ENCODE measurements around the gene RANBP9.

RANBP9 gene

DNA sequence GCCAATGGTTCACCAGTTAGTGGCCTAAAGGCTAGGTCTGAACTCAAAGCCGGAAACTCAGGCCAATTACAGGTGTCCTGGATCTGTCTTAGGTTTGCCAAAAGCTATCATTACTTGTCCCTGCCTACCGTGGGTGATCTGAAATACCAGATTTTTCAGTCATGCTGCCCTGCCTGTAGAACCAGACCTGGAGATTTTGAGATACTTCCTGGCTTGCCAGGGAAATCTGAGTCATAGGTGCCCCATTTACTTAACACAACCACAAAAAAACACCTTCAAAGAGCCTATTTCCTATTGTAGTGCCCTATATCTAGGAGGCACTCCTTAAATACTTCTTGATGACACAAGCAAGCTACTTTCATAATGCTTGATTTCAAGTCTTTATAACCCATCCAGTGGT is 13.9 kb upstream of the RANBP9 start:
- H3K4me1 ChIP-seq (ENCODE audit: control insufficient read depth, insufficient read depth, low read length): no peaks in the 10 kb centered on the region
- ChIA-PET POLR2A (no interaction called here), CTCF (interaction anchor here (0.6 kb wide), 2 partner anchors 51 to 67 kb away, joined by 3 to 5 read pairs; no protein-coding TSS in a partner anchor)
- H3K27ac ChIP-seq (ENCODE audit: extremely low read depth, low read depth, low read length): no peak overlapping the region
- H3K36me3 ChIP-seq (ENCODE audit: control insufficient read depth in 2 of 2, insufficient read depth in 1 of 2, low read length in 2 of 2): no peaks in the 10 kb centered on the region
- H3K4me3 ChIP-seq (ENCODE audit: low read depth, low read length): no peak overlapping the region
- H3K9me3 ChIP-seq (ENCODE audit: control insufficient read depth, insufficient read depth, low read depth, low read length): no peaks in the 10 kb centered on the region
- no peak for TF ChIP-seq BCL11A (tag by site-specific recombination; IDR thresholded peaks at IDR 0.05; ENCODE audit: low read depth)
- TF ChIP-seq MYNN (tag by site-specific recombination; IDR thresholded peaks at IDR 0.05; ENCODE audit: borderline replicate concordance): no peak
- no peak for TF ChIP-seq ZNF214 (tag by site-specific recombination; IDR thresholded peaks at IDR 0.05; ENCODE audit: borderline replicate concordance)
- TF ChIP-seq REPIN1 (tag by site-specific recombination; IDR thresholded peaks at IDR 0.05; ENCODE audit: low read depth): no peak
- TF ChIP-seq, protein P1, sequence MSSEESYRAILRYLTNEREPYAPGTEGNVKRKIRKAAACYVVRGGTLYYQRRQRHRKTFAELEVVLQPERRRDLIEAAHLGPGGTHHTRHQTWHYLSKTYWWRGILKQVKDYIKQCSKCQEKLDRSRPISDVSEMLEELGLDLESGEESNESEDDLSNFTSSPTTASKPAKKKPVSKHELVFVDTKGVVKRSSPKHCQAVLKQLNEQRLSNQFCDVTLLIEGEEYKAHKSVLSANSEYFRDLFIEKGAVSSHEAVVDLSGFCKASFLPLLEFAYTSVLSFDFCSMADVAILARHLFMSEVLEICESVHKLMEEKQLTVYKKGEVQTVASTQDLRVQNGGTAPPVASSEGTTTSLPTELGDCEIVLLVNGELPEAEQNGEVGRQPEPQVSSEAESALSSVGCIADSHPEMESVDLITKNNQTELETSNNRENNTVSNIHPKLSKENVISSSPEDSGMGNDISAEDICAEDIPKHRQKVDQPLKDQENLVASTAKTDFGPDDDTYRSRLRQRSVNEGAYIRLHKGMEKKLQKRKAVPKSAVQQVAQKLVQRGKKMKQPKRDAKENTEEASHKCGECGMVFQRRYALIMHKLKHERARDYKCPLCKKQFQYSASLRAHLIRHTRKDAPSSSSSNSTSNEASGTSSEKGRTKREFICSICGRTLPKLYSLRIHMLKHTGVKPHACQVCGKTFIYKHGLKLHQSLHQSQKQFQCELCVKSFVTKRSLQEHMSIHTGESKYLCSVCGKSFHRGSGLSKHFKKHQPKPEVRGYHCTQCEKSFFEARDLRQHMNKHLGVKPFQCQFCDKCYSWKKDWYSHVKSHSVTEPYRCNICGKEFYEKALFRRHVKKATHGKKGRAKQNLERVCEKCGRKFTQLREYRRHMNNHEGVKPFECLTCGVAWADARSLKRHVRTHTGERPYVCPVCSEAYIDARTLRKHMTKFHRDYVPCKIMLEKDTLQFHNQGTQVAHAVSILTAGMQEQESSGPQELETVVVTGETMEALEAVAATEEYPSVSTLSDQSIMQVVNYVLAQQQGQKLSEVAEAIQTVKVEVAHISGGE (tag by site-specific recombination; conservative IDR thresholded peaks at IDR 0.05; ENCODE audit: low read depth): no peak
- TF ChIP-seq, protein P2, sequence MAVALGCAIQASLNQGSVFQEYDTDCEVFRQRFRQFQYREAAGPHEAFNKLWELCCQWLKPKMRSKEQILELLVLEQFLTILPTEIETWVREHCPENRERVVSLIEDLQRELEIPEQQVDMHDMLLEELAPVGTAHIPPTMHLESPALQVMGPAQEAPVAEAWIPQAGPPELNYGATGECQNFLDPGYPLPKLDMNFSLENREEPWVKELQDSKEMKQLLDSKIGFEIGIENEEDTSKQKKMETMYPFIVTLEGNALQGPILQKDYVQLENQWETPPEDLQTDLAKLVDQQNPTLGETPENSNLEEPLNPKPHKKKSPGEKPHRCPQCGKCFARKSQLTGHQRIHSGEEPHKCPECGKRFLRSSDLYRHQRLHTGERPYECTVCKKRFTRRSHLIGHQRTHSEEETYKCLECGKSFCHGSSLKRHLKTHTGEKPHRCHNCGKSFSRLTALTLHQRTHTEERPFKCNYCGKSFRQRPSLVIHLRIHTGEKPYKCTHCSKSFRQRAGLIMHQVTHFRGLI (tag by site-specific recombination; IDR thresholded peaks at IDR 0.05): no peak
- TF ChIP-seq ZNF629 (tag by site-specific recombination; IDR thresholded peaks at IDR 0.05): no peak

DNA sequence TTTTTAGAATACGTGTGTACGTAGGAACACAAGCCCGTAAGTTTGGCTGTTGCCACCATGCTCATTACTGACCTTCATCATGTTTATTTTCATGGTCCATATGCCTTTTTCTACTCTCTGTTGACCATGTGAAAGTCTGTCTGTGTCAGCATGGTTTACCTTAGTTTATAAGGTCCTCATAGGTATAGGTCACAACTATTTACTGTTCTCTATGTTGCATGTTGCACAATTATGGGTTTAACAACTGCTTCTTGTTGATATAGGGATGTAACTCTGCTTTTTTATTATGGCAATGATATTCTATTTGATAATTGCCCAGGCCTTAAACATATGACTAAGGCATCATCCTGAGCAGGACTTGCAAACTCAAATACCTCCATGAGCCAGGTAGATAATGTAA is 13.4 kb upstream of the RANBP9 start:
- H3K36me3 ChIP-seq (ENCODE audit: control insufficient read depth in 2 of 2, insufficient read depth in 1 of 2, low read length in 2 of 2): no peaks in the 10 kb centered on the region
- TF ChIP-seq, protein P3, sequence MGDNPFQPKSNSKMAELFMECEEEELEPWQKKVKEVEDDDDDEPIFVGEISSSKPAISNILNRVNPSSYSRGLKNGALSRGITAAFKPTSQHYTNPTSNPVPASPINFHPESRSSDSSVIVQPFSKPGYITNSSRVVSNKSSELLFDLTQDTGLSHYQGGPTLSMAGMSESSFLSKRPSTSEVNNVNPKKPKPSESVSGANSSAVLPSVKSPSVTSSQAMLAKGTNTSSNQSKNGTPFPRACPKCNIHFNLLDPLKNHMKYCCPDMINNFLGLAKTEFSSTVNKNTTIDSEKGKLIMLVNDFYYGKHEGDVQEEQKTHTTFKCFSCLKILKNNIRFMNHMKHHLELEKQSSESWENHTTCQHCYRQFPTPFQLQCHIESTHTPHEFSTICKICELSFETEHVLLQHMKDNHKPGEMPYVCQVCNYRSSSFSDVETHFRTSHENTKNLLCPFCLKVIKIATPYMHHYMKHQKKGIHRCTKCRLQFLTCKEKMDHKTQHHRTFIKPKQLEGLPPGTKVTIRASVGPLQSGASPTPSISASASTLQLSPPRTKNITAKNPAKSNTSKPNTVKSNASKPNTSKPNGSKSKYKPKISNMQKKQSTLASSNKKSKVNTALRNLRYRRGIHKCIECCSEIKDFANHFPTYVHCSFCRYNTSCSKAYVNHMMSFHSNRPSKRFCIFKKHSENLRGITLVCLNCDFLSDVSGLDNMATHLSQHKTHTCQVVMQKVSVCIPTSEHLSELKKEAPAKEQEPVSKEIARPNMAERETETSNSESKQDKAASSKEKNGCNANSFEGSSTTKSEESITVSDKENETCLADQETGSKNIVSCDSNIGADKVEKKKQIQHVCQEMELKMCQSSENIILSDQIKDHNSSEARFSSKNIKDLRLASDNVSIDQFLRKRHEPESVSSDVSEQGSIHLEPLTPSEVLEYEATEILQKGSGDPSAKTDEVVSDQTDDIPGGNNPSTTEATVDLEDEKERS (tag by site-specific recombination; IDR thresholded peaks at IDR 0.05): no peak
- TF ChIP-seq, protein P4, sequence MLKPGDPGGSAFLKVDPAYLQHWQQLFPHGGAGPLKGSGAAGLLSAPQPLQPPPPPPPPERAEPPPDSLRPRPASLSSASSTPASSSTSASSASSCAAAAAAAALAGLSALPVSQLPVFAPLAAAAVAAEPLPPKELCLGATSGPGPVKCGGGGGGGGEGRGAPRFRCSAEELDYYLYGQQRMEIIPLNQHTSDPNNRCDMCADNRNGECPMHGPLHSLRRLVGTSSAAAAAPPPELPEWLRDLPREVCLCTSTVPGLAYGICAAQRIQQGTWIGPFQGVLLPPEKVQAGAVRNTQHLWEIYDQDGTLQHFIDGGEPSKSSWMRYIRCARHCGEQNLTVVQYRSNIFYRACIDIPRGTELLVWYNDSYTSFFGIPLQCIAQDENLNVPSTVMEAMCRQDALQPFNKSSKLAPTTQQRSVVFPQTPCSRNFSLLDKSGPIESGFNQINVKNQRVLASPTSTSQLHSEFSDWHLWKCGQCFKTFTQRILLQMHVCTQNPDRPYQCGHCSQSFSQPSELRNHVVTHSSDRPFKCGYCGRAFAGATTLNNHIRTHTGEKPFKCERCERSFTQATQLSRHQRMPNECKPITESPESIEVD (tag by site-specific recombination; IDR thresholded peaks at IDR 0.05): no peak
- no peak for TF ChIP-seq GLIS2 (tag by site-specific recombination; IDR thresholded peaks at IDR 0.05)
- no peak for TF ChIP-seq ZNF202 (tag by site-specific recombination; IDR thresholded peaks at IDR 0.05; ENCODE audit: borderline replicate concordance)
- no peak for TF ChIP-seq MZF1 (tag by site-specific recombination; IDR thresholded peaks at IDR 0.05; ENCODE audit: borderline replicate concordance)
- TF ChIP-seq ZNF768 (tag by site-specific recombination; IDR thresholded peaks at IDR 0.05): no peak
- TF ChIP-seq, protein P5, sequence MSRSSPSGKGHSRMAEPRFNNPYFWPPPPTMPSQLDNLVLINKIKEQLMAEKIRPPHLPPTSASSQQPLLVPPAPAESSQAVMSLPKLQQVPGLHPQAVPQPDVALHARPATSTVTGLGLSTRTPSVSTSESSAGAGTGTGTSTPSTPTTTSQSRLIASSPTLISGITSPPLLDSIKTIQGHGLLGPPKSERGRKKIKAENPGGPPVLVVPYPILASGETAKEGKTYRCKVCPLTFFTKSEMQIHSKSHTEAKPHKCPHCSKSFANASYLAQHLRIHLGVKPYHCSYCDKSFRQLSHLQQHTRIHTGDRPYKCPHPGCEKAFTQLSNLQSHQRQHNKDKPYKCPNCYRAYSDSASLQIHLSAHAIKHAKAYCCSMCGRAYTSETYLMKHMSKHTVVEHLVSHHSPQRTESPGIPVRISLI (tag by site-specific recombination; IDR thresholded peaks at IDR 0.05): no peak
- no peak for TF ChIP-seq ZNF223 (tag by site-specific recombination; IDR thresholded peaks at IDR 0.05)
- TF ChIP-seq, protein P6, sequence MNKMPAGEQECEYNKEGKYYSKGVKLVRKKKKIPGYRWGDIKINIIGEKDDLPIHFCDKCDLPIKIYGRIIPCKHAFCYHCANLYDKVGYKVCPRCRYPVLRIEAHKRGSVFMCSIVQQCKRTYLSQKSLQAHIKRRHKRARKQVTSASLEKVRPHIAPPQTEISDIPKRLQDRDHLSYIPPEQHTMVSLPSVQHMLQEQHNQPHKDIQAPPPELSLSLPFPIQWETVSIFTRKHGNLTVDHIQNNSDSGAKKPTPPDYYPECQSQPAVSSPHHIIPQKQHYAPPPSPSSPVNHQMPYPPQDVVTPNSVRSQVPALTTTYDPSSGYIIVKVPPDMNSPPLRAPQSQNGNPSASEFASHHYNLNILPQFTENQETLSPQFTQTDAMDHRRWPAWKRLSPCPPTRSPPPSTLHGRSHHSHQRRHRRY (tag by site-specific recombination; IDR thresholded peaks at IDR 0.05): no peak
- TF ChIP-seq ZNF211 (tag by site-specific recombination; IDR thresholded peaks at IDR 0.05; ENCODE audit: low read depth): no peak
- TF ChIP-seq ZFP37 (tag by site-specific recombination; IDR thresholded peaks at IDR 0.05): no peak
- TF ChIP-seq ZNF544 (tag by site-specific recombination; IDR thresholded peaks at IDR 0.05): no peak
- TF ChIP-seq ZNF677 (tag by site-specific recombination; IDR thresholded peaks at IDR 0.05): no peak
- CTCF ChIA-PET: interaction anchor here (0.6 kb wide), 1 partner anchor 52 kb away, joined by 3 read pairs; no protein-coding TSS in a partner anchor
- H3K4me1 ChIP-seq (ENCODE audit: control insufficient read depth, insufficient read depth, low read length): no peaks in the 10 kb centered on the region
- POLR2A ChIA-PET: interaction anchor here (0.6 kb wide), 1 partner anchor 118 kb away, joined by 4 read pairs; no protein-coding TSS in a partner anchor
- no peak overlapping the region for H3K4me3 ChIP-seq (ENCODE audit: low read depth, low read length)
- no peaks in the 10 kb centered on the region for H3K9me3 ChIP-seq (ENCODE audit: control insufficient read depth, insufficient read depth, low read depth, low read length)
- no peak overlapping the region for H3K27ac ChIP-seq (ENCODE audit: extremely low read depth, low read depth, low read length)
